Activated CD4-positive, alpha-beta memory T cell treated with anti-CD3 and anti-CD28 coated beads, Interleukin-2, amount 10 ng/mL, durations not matched to agents 7 days and 5 days (primary cell): Measurements from ENCODE around the gene DST. TPM values are rescaled to one million over a fixed set of nuclear protein-coding genes. Genes with fewer than 3 reads are reported as not detected.

Experiments
- CTCF ChIA-PET: fragments of 350-600 bp; sonication (Branson Sonifier 250); formaldehyde crosslinking; loops from one replicate; lab custom pipeline; 2021; ENCODE audit warnings: antibody characterized with exemption, inconsistent platforms; lab: Charles Lee
- POLR2A ChIA-PET: fragments of 350-600 bp; sonication (Branson Sonifier 250); formaldehyde crosslinking; loops from one replicate; lab custom pipeline; 2021; ENCODE audit warnings: antibody characterized with exemption; lab: Charles Lee
- DNase-seq: peaks from one replicate; pipeline ENCODE4 v3.0.0-alpha.2; 2020
- H3K27ac Mint-ChIP-seq: one replicate; pipeline ENCODE4 v1.8.0; 2021; ENCODE audit warnings: mild to moderate bottlenecking, mixed read lengths
- H3K27me3 Mint-ChIP-seq: one replicate; pipeline ENCODE4 v1.8.0; 2021; ENCODE audit warnings: mixed read lengths
- H3K36me3 Mint-ChIP-seq: one replicate; pipeline ENCODE4 v1.8.0; 2021; ENCODE audit warnings: low read depth, mixed read lengths
- H3K4me1 Mint-ChIP-seq: one replicate; pipeline ENCODE4 v1.8.0; 2021; ENCODE audit warnings: mixed read lengths
- H3K4me3 Mint-ChIP-seq: one replicate; pipeline ENCODE4 v1.8.0; 2021; ENCODE audit warnings: mild to moderate bottlenecking, mixed read lengths
- H3K9me3 Mint-ChIP-seq: one replicate; pipeline ENCODE4 v1.8.0; 2021; ENCODE audit warnings: mixed read lengths
- total RNA-seq, 2 experiments: library from RNA; stranded (reverse); gene quantifications; one replicate each; pipeline ENCODE4 v1.2.3, GENCODE V29; 2021

Gene DST
- total RNA-seq, 2 experiments from 2014 or later: 5.4 to 5.5 TPM

DNA sequence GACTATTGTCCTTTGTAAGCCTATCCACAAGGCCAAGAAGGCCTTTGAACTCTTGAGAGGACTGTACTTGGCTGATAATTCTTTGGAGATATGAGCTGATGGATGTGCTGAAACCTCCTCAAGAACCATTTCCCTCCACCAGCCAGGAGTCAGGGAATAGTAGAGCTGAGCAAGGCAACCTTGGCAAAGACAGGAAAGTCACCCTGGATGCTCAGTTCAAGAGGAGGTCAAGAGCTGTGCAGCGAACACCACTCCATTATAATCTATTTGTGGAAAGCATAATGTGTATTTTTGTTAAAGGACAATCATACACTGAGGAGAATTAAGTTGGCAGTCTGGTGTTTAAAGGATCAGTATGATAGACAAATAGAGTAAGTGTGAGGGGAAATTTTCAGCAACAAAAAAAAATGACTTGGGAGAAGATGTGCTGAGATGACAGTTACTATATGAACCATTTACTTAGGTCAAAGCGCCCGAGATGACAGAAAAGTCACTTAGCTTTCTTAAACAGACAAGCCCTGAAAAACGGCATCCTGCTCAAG, 218.1 kb downstream of the DST start:
- Mint-ChIP-seq H3K4me3 (no peak overlapping the region), H3K27me3 (no peaks in the 10 kb centered on the region), H3K9me3 (no peaks in the 10 kb centered on the region), H3K27ac (no peak overlapping the region), H3K36me3 (no peaks in the 10 kb centered on the region), H3K4me1 (no peaks in the 10 kb centered on the region)
- ChIA-PET POLR2A (no interaction called here), CTCF (no interaction called here)
- no peak for DNase-seq

DNA sequence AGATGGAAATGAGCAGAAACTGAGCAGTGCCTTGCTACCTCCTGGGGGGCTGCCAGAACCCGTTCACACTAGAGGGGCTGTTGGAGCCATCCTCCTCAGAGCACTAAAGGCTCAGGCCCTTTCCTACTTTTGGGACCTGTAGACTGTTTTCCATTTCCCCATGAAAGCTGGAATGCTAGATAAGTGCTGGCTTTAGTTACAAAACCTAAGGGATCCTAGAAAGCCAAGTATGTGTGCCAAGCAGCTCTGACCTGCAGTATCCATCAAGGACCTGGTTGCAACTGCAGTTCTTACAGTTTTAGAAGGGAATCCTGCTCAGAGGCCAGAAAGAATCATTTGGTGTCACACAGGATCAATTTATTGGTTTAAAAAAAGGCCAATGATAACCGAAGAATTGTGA, 218.6 kb downstream of the DST start:
- no peak overlapping the region for H3K4me3 Mint-ChIP-seq
- no peak overlapping the region for H3K27ac Mint-ChIP-seq
- no peaks in the 10 kb centered on the region for H3K9me3 Mint-ChIP-seq
- DNase-seq: no peak
- no peaks in the 10 kb centered on the region for H3K27me3 Mint-ChIP-seq
- no peaks in the 10 kb centered on the region for H3K4me1 Mint-ChIP-seq
- no peaks in the 10 kb centered on the region for H3K36me3 Mint-ChIP-seq
- POLR2A ChIA-PET: no interaction called here
- CTCF ChIA-PET: no interaction called here

DNA sequence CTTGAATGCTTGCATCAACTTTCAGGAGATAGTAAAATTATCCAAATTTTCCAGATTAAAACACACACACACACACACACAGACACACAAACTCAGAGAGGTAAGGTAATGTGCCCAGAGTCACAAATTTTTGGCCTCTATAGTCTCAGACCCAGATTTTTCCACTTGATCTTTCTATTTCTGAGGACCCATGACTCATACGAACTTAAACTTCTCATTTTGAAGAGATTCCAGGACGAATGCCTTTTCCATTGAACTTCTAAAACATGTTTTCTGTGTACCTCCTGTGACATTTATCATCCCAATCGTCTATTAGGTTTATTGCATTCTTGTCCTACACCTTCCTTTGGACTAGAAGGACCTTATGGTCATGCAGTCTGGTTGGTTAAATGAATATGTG, 222.4 kb downstream of the DST start:
- no peaks in the 10 kb centered on the region for H3K27me3 Mint-ChIP-seq
- DNase-seq: no peak
- H3K36me3 Mint-ChIP-seq: no peaks in the 10 kb centered on the region
- no peaks in the 10 kb centered on the region for H3K4me1 Mint-ChIP-seq
- H3K27ac Mint-ChIP-seq: no peak overlapping the region
- ChIA-PET CTCF (no interaction called here), POLR2A (no interaction called here)
- no peak overlapping the region for H3K4me3 Mint-ChIP-seq
- no peaks in the 10 kb centered on the region for H3K9me3 Mint-ChIP-seq

DNA sequence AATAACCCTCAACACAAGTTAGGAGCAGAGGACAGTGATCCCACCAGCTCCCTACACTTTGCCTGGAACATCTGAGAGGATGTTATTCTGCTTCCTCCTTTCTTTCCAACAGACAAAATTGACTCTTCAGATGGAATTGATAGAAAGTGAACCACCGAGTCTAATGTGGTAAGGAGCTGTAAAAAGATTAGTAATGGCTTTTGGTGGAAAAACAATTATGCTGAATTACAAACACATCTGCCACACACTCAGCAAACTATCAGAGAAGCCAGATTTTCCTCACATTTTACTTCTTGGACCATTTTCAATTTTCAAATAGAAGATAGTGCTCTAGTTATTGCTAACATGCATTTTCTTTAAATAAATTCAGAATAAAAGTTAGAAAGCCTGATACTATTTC, 223.5 kb downstream of the DST start:
- H3K4me1 Mint-ChIP-seq: no peaks in the 10 kb centered on the region
- ChIA-PET CTCF (no interaction called here), POLR2A (no interaction called here)
- H3K36me3 Mint-ChIP-seq: no peaks in the 10 kb centered on the region
- no peaks in the 10 kb centered on the region for H3K27me3 Mint-ChIP-seq
- no peak overlapping the region for H3K4me3 Mint-ChIP-seq
- no peak for DNase-seq
- no peak overlapping the region for H3K27ac Mint-ChIP-seq
- no peaks in the 10 kb centered on the region for H3K9me3 Mint-ChIP-seq

- no peaks in the 10 kb centered on the region for H3K9me3 Mint-ChIP-seq
- H3K36me3 Mint-ChIP-seq: no peaks in the 10 kb centered on the region
Measured at GRCh38 chr6:56417823-56418222, 224.9 kb downstream of the DST start.

DNA sequence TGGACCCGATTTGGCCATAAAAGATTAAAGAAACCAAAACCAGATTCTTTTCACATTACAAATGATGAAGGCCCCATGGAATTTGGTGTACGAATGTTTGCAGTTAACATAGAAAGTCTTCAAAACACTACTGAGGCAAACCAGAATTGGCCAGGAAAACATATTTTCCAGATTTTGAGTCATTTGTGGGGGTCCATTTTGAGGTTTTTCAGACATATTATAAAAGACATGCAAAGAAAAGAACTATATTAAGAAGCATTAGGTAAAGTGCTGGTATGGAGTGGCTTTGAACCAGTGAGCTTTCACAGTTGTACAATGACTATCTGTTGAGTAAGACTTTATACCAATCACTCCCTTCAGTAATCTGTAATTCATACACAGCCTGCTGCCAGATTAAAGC, 226.4 kb downstream of the DST start:
- H3K36me3 Mint-ChIP-seq: no peaks in the 10 kb centered on the region
- ChIA-PET CTCF (no interaction called here), POLR2A (no interaction called here)
- no peak for DNase-seq
- H3K27ac Mint-ChIP-seq: no peak overlapping the region
- no peaks in the 10 kb centered on the region for H3K4me1 Mint-ChIP-seq
- no peaks in the 10 kb centered on the region for H3K9me3 Mint-ChIP-seq
- no peaks in the 10 kb centered on the region for H3K27me3 Mint-ChIP-seq
- H3K4me3 Mint-ChIP-seq: no peak overlapping the region

More at GRCh38 chr6:56417823-56418222, 224.9 kb downstream of the DST start:
- DNase-seq: no peak
- H3K4me1 Mint-ChIP-seq: no peaks in the 10 kb centered on the region
- no peak overlapping the region for H3K4me3 Mint-ChIP-seq
- ChIA-PET POLR2A (no interaction called here), CTCF (no interaction called here)
- no peak overlapping the region for H3K27ac Mint-ChIP-seq
- H3K27me3 Mint-ChIP-seq: no peaks in the 10 kb centered on the region

GRCh38 chr6:56408976-56409375, 233.7 kb downstream of the DST start:
- no peaks in the 10 kb centered on the region for H3K9me3 Mint-ChIP-seq
- no peaks in the 10 kb centered on the region for H3K36me3 Mint-ChIP-seq
- H3K4me1 Mint-ChIP-seq: no peaks in the 10 kb centered on the region
- no peak overlapping the region for H3K4me3 Mint-ChIP-seq
- H3K27ac Mint-ChIP-seq: no peak overlapping the region
- no peak for DNase-seq
- no peaks in the 10 kb centered on the region for H3K27me3 Mint-ChIP-seq
- CTCF ChIA-PET: no interaction called here
- POLR2A ChIA-PET: no interaction called here
